ENCODE data around the gene PRODH2.
"Not testable (repeated sequence)": the region's sequence is repeated elsewhere in the genome, so short reads cannot be mapped to it uniquely, and the experiment has no call there.

PRODH2 gene

DNA sequence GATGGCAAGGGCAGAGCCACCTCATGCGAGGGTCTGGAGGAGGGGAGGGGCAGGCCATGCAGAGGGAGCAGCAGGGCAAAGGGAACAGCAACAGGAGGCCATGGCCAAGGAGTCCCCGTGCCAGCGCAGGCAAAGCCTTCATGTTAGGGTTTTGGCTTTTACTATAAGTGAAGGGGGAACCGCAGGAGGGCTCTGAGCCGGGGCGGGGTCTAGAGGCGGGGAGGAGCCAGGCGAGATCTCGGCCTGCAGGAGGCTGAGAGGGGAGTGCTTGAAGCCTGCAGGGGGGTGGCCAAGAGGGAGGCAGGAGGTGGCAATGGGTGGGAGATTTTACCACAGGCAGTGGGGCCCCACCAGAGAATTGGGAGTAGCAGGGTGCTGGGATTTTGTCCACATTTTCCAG lies 31.0 kb downstream of the PRODH2 start:
- no peak for DNase-seq (ENCODE audit: low spot score)

DNA sequence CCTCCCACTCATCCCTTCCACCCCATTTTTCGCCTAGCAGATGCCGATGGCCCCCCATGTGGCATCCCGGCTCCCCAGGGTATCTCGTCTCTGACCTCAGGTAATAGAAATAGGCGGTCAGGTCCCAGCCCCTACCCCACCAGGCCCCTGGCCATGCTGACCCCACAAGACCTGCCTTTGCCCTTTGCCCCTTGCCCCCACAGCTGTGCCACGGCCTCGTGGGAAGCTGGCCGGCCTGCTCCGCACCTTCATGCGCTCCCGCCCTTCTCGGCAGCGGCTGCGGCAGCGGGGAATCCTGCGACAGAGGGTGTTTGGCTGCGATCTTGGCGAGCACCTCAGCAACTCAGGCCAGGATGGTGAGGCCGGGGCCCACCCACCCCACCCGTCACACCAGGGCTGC lies 31.9 kb downstream of the PRODH2 start:
- DNase-seq (ENCODE audit: low spot score), result no peak

DNA sequence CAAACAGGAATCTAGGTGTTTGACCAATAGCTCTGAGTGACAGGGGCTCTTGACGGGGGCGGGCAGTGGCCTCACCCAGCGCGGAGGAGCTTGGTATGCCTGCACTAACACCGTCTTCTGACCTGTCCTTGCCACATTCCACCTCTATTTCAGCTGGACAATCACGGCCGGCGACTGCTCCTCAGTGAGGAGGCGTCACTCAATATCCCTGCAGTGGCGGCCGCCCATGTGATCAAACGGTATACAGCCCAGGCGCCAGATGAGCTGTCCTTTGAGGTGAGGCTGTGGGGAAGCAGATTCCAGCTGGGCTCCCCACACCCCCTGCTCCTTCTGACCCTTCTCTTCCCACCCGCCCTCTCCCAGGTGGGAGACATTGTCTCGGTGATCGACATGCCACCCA lies 32.6 kb downstream of the PRODH2 start:
- DNase-seq (ENCODE audit: low spot score), result no peak

DNA sequence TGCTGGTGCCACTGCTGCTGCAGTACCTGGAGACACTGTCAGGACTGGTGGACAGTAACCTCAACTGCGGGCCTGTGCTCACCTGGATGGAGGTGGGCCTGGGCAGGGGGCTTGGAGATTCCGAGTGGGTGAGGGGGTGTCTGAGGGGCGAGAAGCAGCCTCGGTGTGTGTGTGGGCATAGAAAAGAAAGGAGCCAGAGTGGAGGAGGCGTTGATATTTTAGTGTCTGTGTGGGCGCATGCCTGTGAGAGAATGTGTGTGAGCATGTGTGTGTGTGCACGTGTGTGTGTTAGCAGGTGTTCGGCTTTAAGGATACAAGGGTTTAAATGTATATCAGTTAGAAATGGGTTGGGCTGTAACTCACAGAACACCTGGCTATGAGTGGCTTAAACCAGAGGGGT lies 33.6 kb downstream of the PRODH2 start:
- no peak for DNase-seq (ENCODE audit: low spot score)

DNA sequence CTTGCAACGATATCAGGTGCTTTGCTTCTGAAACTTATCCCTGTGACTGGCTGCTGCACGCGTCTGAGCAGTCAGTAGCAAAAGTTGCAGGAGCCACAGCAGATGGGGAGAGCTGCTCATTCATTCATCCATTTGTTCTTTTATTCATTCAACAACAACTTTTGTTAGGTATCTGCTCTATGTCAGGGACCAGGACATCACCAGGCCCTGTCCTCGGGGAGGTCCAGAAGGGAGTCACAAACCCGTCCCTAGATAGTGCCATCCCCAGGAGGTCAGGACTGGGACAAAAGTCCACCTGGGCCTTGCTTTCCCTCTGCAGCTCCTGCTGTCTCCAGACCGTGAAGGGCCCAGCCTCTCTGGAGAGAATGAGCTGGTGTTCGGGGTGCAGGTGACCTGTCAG lies 34.7 kb downstream of the PRODH2 start:
- DNase-seq (ENCODE audit: low spot score), result no peak

DNA sequence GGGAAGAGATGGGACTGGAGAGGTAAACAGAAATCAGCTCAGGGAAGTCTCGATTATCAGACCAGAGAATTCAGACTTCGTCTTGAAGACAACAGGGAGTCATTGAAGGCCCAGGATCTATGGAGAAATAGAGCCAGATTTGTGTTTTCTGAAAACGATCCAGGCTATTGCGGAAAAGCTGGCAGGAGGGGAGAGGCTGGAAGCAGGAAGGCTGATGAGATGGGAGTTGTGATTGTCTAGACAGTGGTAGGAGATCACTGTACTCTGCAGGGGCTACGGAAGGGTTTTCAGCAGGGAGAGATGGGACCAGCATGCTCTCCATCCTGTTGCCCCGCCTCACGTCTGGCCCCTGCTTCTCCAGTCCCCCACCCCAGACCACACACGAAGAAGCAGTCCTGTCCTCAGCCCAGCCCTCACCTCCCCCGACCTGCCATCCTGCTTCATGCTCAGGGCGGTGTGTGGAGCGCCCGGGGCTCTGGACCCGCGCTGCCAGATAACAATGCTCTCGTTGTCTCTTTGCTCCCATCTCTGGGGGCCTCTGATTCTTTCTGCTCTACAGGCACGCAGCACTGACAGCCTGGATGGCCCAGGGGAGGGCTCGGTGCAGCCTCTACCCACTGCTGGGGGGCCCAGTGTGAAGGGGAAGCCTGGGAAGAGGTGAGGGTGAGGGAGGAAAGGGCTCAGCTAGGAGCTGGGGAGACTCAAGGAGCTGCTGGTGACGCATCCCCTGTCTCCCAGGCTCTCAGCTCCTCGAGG lies 35.4 kb downstream of the PRODH2 start:
- no peak for DNase-seq (ENCODE audit: low spot score)

DNA sequence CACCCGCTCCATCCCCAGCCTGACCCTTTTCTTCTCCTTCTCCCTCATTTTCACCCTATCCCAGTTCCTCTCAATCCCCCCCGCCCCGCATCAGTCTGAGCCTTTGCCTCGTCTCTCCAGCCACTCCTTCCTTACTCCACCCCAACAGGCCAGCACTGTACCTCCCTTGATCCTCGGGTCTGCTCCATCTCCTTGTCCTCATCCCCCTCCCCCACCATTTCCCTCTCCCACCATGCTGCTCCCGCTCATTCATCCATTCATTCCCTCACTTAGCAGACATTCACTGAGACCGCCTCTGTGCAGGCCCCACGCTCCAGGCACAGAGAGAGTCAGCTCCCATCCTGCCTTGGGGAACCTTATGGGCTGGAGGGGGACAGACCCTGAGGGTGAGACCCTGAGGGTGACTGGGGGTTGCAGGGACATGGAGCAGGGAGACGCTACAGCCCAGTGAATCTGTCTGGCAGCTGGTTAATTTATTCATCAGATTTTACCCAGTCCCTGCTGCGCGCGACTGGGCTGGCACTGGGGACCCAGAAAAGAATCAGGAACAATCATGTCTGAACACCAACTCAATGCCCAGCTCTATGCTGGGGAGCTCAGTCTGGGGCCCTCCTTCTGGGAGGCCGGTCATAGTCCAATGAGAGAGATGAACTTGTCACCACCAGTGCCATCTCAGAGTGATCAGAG lies 36.4 kb downstream of the PRODH2 start:
- DNase-seq (ENCODE audit: low spot score), result peak; percentile 37

DNA sequence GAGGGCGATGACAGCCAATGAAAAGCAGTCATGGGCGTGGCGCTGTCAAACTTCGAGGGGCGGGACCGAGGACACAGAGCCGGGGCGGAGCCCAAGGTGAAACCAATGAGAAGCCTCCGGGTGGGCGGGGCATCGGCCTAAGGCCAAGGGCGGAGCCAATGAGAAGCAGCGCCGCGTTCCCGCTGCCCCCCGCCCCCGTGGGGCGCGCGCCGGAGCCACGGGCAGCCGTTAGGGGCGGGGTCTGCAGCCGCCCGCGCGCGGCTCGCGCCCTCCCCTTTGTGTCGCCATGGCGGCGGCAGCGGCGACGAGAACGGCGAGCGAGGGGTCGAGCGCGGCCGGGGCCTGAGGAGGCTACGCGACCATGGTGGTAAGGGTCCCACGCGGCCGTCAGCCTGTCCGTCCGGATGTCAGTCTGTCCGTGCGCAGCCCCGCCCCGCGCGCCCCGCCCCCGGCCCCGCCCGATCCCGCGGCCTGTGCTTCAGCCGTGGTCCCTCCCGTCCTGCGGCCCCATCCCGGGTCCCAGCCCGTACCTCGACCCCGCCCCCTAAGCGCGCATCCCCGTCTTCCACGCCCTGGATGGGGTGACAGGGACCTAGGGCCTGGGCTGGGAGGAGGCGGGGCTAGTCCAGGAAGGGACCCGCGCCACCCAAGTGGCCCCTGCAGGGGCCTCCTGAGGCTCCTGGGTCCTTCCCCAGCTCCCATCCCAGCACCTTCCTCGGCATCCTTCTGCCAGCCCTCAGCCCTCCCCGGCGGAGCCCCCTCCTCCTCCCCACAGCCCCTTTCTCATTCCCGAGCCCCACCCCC lies 37.1 kb downstream of the PRODH2 start, which contains the start of gene ARHGAP33:
ARHGAP33 (plus strand) TSS at position 267 of the 804 bp plus-strand sequence; CDS start at position 362, 95 bp downstream.
- peak; percentile 96 for DNase-seq (ENCODE audit: low spot score)

DNA sequence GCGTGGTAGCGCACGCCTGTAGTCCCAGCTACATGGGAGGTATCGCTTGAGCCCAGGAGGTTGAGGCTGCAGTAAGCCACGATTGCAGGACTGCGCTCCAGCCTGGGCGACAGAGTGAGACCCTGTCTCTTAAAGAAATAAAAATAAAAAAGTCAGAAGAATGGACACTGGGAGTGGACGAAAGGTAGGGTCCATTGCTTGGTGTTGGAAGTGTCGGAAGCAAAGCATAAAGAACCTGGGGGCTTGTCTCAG lies 37.7 kb downstream of the PRODH2 start:
- no peak for DNase-seq (ENCODE audit: low spot score)

DNA sequence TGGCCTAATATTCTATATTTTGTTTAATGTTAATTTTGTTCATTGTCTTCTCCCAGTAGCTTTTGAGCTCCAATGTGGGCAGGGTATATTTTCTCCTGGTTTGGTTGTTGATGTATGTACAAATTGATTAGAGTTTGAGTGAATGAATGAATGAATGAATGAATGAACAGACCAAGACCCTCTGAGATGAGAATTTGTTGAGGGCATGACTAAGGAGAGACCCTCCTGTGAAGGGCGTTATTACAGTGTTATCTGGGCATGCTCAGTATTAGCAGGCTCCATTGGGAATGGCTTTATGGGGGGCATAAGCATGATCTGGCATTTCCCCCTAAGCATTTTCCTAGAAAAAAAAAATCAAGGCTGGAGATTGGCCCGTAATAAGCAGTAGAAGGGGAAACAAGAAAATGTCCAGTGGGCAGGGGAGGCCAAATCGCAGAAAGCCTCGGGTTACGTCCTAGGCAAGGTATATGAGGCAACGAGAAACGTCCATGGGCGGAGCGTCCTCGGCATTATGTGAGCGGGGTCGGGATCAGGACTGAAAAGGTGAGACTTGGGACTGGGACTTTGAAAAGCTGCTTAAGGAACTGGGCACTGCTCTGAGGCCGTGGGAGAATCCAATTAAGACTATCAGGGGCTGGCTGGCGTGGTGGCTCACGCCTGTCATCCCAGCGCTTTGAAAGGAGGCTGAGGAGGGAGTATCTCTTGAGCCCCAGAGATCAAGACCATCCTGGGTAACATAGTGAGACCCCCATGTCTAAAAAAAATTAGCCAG lies 38.2 kb downstream of the PRODH2 start:
- no peak for DNase-seq (ENCODE audit: low spot score)

DNA sequence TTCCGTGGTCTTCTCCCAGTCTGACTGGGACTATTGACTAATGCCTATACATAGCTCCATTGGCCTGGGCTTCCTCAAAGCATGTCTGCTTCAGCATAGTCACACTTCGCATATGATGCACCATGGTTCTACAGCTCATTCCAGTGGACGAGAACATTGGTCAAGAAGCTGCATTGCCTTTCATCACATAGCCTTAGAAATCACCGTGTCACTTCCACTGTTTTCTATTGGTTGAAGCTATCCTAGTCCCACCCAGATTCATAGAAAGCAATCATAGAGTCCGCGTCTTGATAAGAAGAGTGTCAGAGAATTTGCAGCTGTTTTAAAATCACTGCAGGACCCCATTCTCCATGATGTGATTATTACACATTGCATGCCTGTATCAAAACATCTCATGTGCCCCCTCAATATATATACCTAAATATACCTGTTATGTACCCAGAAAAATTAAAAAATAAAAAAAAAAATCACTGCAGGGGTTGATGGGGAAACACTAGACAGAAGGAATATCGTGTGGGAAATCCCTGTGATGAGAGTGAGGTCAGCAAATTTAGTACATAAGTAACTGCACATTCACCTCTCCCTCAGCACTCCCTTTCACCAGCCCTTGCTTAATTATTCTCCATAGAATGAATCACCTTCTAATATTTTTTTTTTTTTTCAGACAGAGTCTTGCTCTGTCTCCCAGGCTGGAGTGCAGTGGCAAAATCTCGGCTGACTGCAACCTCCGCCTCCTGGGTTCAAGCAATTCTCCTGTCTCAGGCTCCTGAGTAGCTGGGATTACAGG lies 39.4 kb downstream of the PRODH2 start:
- no peak for DNase-seq (ENCODE audit: low spot score)

DNA sequence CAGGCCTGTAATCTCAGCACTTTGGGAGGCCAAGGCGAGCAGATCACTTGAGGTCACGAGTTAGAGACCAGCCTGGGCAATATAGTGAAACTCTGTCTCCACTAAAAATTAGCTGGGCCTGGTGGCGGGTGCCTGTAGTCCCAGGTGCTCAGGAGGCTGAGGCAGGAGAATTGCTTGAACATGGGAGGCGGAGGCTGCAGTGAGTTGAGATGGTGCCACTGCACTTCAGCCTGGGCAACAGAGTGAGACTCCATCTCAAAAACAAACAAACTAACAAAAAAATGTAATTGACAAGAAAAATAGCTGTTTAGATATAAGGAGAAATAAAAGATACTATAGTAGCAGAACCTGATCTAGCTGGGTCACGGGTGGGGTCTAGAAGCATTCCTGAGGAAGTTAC lies 40.3 kb downstream of the PRODH2 start:
- not testable (repeated sequence) for DNase-seq (ENCODE audit: low spot score)

DNA sequence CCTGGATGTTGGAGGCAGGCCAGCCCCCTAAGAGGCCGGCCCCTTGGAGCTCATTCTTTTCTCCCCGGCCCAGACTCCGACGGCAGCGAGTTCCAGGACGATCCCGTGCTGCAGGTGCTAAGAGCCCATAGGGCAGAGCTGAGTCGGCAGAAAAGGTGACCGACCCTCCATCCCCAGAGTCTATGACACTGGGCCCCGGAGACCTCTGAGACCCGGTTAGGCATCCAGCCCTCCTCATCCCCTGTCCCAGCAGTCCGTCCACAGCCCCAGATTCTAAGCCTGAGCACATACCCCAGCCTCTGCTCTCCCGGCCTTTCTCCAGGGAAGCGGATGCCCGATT lies 44.6 kb downstream of the PRODH2 start:
- DNase-seq (ENCODE audit: low spot score), result no peak

DNA sequence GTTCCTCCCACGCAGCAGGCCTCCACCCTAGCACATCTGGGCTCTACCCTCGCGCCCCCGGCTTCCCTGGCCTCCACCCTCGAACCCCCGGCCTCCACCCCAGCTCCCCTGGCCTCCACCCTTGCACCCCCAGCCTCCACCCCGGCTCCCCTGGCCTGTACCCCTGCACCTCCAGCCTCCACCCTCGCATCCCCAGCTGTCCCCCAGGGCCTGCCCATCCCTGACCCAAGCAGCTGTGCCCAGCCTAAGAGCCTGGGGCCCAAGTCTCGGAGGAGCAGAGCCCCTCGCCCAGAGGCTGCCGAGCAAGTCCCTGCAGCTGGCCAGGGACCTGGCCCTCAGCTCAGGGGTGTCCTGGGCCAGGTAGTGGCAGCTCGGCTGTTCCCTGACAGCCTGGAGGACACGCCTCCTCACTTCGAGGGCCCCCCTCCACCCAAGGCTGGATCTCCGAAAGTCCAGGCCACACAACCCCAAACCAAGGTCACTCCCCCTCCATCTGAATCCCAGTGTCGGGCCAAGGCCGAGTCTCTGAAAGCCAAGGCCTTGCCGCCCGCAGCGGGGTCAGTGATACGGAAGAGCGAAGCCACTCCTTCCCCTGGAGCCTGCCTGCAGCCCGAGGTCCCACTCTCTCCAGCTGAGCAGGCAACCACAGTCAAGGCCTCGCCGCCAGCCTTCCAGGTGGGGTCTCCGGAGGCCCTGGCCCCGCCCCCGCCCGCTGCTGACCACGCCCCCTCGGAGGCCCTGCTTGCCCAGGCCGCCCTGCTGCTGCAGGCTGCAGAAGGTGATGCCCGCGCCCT lies 45.2 kb downstream of the PRODH2 start:
- peak; percentile 51 for DNase-seq (ENCODE audit: low spot score)

DNA sequence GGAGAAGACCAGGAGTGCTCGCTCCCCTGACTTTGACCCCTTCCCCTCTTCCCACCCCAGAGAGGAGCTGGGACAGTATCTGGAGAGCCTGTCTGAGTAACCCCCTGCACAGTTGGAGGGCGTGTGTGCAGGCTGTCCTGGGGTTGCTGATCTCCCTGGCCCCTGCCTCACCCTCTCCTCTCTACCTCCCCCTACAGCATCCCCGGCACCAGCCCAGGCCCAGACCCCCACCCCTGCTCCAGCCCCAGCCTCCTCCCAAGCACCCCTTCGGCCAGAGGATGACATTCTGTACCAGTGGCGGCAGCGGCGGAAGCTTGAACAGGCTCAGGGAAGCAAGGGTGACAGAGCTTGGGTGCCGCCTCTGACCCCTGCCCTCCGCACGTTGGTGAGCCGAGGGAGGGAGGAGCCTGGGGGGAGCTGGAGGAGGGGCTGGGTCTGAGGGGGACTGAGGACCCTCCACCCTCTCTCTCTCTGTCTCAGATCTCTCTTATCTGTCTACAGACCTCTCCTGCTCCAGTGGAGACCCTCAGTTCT lies 46.0 kb downstream of the PRODH2 start:
- no peak for DNase-seq (ENCODE audit: low spot score)

DNA sequence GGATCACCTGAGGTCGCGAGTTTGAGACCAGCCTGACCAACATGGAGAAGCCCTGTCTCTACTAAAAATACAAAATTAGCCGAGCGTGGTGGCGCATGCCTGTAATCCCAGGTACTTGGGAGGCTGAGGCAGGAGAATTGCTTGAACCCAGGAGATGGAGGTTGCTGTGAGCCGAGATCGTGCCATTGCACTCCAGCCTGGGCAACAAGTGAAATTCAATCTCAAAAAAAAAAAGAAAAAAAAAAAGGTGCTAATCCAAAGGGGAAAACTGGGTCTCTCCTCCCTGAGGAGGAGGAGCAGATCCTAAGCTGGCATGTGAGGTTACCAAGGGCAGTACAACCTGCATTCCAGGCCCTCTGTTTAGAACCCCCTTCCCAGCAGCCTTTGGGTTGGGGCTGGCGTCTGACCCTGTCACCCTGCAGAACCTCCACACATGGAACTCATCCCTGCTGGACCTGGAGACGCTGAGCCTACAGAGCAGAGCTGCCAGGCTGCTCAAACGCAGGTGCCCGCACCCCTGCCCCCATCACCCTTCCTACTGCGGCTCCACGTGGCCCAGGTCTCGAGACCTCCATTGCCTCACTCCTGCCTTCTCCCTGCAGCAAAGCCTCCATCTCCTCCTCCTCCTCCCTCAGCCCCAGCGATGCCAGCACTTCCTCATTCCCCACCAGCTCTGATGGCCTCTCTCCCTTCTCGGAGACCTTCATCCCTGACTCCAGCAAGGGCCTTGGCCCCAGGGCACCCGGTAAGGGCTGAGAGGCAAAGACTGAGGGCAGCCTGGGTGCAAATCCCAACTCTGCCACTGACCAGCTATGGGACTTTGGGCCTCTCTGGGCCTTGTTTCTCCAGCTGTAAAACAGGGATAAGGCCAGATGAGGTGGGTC lies 48.0 kb downstream of the PRODH2 start:
- no peak for DNase-seq (ENCODE audit: low spot score)

DNA sequence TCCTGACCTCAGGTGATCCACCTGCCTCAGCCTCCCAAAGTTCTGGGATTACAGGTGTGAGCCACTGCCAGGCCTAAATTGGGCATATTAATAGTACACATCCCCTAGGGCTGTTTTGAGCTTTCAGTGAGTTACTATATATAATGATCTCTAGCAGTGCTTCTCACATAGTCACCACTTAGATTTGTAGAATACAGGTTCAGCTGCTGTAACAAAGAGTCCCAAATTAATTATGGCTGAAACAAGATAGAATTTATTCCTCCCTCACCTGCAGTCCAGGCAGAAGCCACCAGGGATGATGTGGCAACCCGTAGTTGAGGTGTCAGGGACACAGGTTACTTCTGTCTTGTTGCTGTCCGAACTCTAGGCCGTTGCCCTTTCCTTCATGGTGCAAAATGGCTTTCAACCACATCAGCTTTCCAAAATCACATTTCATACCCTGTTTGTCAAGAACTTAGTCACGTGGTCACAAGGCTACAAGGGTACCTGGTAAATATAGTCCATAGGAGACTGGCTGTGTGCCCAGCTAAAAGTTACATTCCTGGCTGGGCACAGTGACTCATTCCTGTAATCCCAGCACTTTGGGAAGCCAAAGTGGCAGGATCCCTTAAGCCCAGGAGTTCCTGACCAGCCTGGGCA lies 51.8 kb downstream of the PRODH2 start:
- DNase-seq (ENCODE audit: low spot score), result no peak

DNA sequence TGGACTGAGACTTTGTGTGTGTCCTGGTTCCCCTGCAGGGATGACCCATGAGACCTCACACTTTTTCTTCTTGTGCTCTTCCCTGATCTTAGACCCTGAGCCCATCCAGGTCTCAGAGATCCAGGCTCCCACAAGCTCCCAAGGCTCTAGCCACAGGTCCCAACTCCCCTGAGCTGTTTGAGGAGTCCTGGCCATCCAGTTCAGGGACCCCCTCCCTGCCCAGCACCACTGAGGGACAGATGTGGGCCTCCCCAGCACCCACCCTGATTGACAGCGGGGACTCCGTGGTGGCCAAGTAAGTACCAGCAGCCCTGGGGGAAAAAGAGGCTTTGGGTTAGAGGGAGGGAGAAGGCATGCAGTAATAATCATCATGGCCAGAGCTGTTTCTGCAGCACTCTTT lies 52.9 kb downstream of the PRODH2 start:
- no peak for DNase-seq (ENCODE audit: low spot score)
